Mesenchymal stem cell (in vitro differentiated cells and primary cell): Measurements from ENCODE around the gene FBN3.

Experiments used
- DNase-seq: peaks from one replicate; pipeline ENCODE4 v3.0.0-alpha.2; 2013
- H2AFZ ChIP-seq: one replicate; pipeline ENCODE4 v1.6.1; 2013; ENCODE audit warnings: low read depth, mild to moderate bottlenecking, control low read depth, inconsistent platforms, low read length, moderate library complexity
- H2AK5ac ChIP-seq: 2 replicates; pipeline ENCODE4 v1.6.1; 2013; ENCODE audit warnings: low read length, moderate library complexity, mild to moderate bottlenecking, inconsistent platforms; ENCODE audit not compliant: severe bottlenecking
- H2BK120ac ChIP-seq: one replicate; pipeline ENCODE4 v1.6.1; 2013; ENCODE audit warnings: low read depth, mild to moderate bottlenecking, inconsistent platforms, low read length, moderate library complexity
- H2BK12ac ChIP-seq, 2 experiments: one replicate each; pipeline ENCODE4 v1.6.1; 2013; ENCODE audit warnings: inconsistent platforms in 2 of 2, low read length in 2 of 2, mild to moderate bottlenecking in 2 of 2, moderate library complexity in 2 of 2, control low read depth in 1 of 2
- H2BK15ac ChIP-seq: one replicate; pipeline ENCODE4 v1.6.1; 2013; ENCODE audit warnings: mild to moderate bottlenecking, low read depth, inconsistent platforms; ENCODE audit not compliant: poor library complexity, severe bottlenecking
- H2BK5ac ChIP-seq: 2 replicates; pipeline ENCODE4 v1.6.1; 2013; ENCODE audit warnings: low read depth, mild to moderate bottlenecking, low read length, control low read depth, inconsistent platforms; ENCODE audit not compliant: poor library complexity, severe bottlenecking
- H3K14ac ChIP-seq, 2 experiments: one replicate each; pipeline ENCODE4 v1.6.1; 2013; ENCODE audit warnings: inconsistent platforms in 2 of 2, low read length in 2 of 2, control low read depth in 1 of 2, mild to moderate bottlenecking in 1 of 2, moderate library complexity in 1 of 2
- H3K18ac ChIP-seq, 2 experiments: one replicate each; pipeline ENCODE4 v1.6.1; 2013; ENCODE audit warnings: inconsistent platforms in 2 of 2, low read length in 2 of 2, control low read depth in 1 of 2, low read depth in 1 of 2, mild to moderate bottlenecking in 1 of 2
- H3K23ac ChIP-seq, 2 experiments: one replicate each; pipeline ENCODE4 v1.6.1; 2013; ENCODE audit warnings: inconsistent platforms in 2 of 2, low read length in 2 of 2, mild to moderate bottlenecking in 2 of 2, moderate library complexity in 2 of 2, control low read depth in 1 of 2
- H3K27ac ChIP-seq: 2 replicates; pipeline ENCODE4 v1.5.1; 2013; ENCODE audit warnings: mild to moderate bottlenecking, moderate library complexity, low read length, control low read depth, inconsistent platforms; ENCODE audit not compliant: poor library complexity, severe bottlenecking
- H3K27me3 ChIP-seq, 2 experiments: 2 replicates each; pipeline versions ENCODE4 v1.6.1 to v1.7.0; 2013; ENCODE audit warnings: low read length in 2 of 2, mild to moderate bottlenecking in 2 of 2, moderate library complexity in 2 of 2, control low read depth in 1 of 2, inconsistent platforms in 1 of 2; ENCODE audit not compliant: control insufficient read depth in 1 of 2, insufficient read depth in 1 of 2
- H3K36me3 ChIP-seq, 2 experiments: 2 replicates each; pipeline versions ENCODE4 v1.6.1 to v1.7.0; 2013; ENCODE audit warnings: low read length in 2 of 2, control low read depth in 1 of 2, inconsistent platforms in 1 of 2, low read depth in 1 of 2, mild to moderate bottlenecking in 1 of 2; ENCODE audit not compliant: insufficient read depth in 2 of 2, control insufficient read depth in 1 of 2
- H3K4ac ChIP-seq, 2 experiments: one replicate each; pipeline ENCODE4 v1.6.1; 2013; ENCODE audit warnings: inconsistent platforms in 2 of 2, low read length in 2 of 2, mild to moderate bottlenecking in 2 of 2, moderate library complexity in 2 of 2, control low read depth in 1 of 2, low read depth in 1 of 2
- H3K4me1 ChIP-seq: 2 replicates; pipeline ENCODE4 v1.6.1; 2013; ENCODE audit warnings: low read depth, low read length, control low read depth; ENCODE audit not compliant: control insufficient read depth, insufficient read depth
- H3K4me2 ChIP-seq: 2 replicates; pipeline ENCODE4 v1.6.1; 2013; ENCODE audit warnings: low read length, mild to moderate bottlenecking, inconsistent platforms; ENCODE audit not compliant: poor library complexity, severe bottlenecking
- H3K4me3 ChIP-seq, 2 experiments: 2 replicates each; pipeline versions ENCODE4 v1.5.1 to v1.7.0; 2013; ENCODE audit warnings: low read length in 2 of 2, mild to moderate bottlenecking in 2 of 2, control low read depth in 1 of 2, low read depth in 1 of 2; ENCODE audit not compliant: insufficient read depth in 1 of 2
- H3K79me1 ChIP-seq: replicated peaks from 2 replicates; pipeline ENCODE4 v1.6.1; 2013; ENCODE audit warnings: mild to moderate bottlenecking, control low read depth, low read length, inconsistent platforms; ENCODE audit not compliant: poor library complexity, severe bottlenecking
- H3K9ac ChIP-seq: 2 replicates; pipeline ENCODE4 v1.7.0; 2013; ENCODE audit warnings: mild to moderate bottlenecking, low read length, moderate library complexity
- H3K9me3 ChIP-seq: 2 replicates; pipeline ENCODE4 v1.7.0; 2013; ENCODE audit warnings: mild to moderate bottlenecking, low read length; ENCODE audit not compliant: control insufficient read depth
- H4K8ac ChIP-seq: one replicate; pipeline ENCODE4 v1.6.1; 2013; ENCODE audit warnings: inconsistent platforms, mild to moderate bottlenecking, low read length, moderate library complexity
- H4K91ac ChIP-seq: one replicate; pipeline ENCODE4 v1.6.1; 2013; ENCODE audit warnings: mild to moderate bottlenecking, low read length, inconsistent platforms
- WGBS: methylation state at CpG from one replicate; pipeline ENCODE4 v1.1.7; 2013; ENCODE audit warnings: mixed read lengths; 5-methylcytosine and 5-hydroxymethylcytosine counted together

The FBN3 gene

GRCh38 chr19:8148410-8149260 lies 757 bp downstream of the FBN3 start:
- H3K27me3 ChIP-seq: peaks cover 68 to 84% of the 10 kb centered on the region in 2 experiments
- no peak overlapping the region for H3K4ac ChIP-seq
- peaks cover 11% of the 10 kb centered on the region for H3K4me1 ChIP-seq
- no peak overlapping the region for H2BK12ac ChIP-seq
- no peak overlapping the region for H3K4me2 ChIP-seq
- no peak overlapping the region for H3K23ac ChIP-seq
- no peak overlapping the region for H2AFZ ChIP-seq
- 13% methylated on average over 20 of the region's 50 CpGs for WGBS
- H2BK5ac ChIP-seq: no peak overlapping the region
- no peak overlapping the region for H3K4me3 ChIP-seq
- H3K36me3 ChIP-seq: no peaks in the 10 kb centered on the region
- no peak overlapping the region for H3K27ac ChIP-seq
- H2AK5ac ChIP-seq: no peak overlapping the region
- H2BK15ac ChIP-seq: no peak overlapping the region
- no peak overlapping the region for H4K8ac ChIP-seq
- no peaks in the 10 kb centered on the region for H3K79me1 ChIP-seq
- H3K18ac ChIP-seq: no peak overlapping the region
- no peak for DNase-seq
- H2BK120ac ChIP-seq: no peak overlapping the region
- no peak overlapping the region for H3K9ac ChIP-seq
- H3K9me3 ChIP-seq: no peaks in the 10 kb centered on the region
- H4K91ac ChIP-seq: no peak overlapping the region
- no peak overlapping the region for H3K14ac ChIP-seq

GRCh38 chr19:8148088-8148409 lies 1.3 kb downstream of the FBN3 start:
- Histone ChIP-seq H2BK120ac (no peak overlapping the region), H3K14ac (peak overlapping the region in 1 of 2 experiments; percentile 35), H2BK12ac (no peak overlapping the region), H3K4ac (no peak overlapping the region), H2AK5ac (no peak overlapping the region), H3K9me3 (no peaks in the 10 kb centered on the region), H3K4me2 (no peak overlapping the region), H2BK15ac (no peak overlapping the region), H3K36me3 (no peaks in the 10 kb centered on the region), H3K23ac (no peak overlapping the region), H3K79me1 (no peaks in the 10 kb centered on the region), H4K8ac (no peak overlapping the region), H4K91ac (no peak overlapping the region), H3K27me3 (peaks cover 67 to 82% of the 10 kb centered on the region in 2 experiments), H3K9ac (no peak overlapping the region), H3K27ac (no peak overlapping the region), H2AFZ (no peak overlapping the region), H3K4me1 (peaks cover 11% of the 10 kb centered on the region), H3K4me3 (no peak overlapping the region), H2BK5ac (no peak overlapping the region), H3K18ac (no peak overlapping the region)
- WGBS: 78% methylated on average over 6 of the region's 6 CpGs
- no peak for DNase-seq

GRCh38 chr19:8147582-8147978 lies 1.8 kb downstream of the FBN3 start:
- no peak overlapping the region for H3K4ac ChIP-seq
- H2BK12ac ChIP-seq: no peak overlapping the region
- H2BK15ac ChIP-seq: no peak overlapping the region
- no peaks in the 10 kb centered on the region for H3K9me3 ChIP-seq
- H3K4me3 ChIP-seq: no peak overlapping the region
- H3K4me2 ChIP-seq: no peak overlapping the region
- peaks cover 63 to 80% of the 10 kb centered on the region in 2 experiments for H3K27me3 ChIP-seq
- WGBS: 60% methylated on average over 7 of the region's 7 CpGs
- no peak overlapping the region for H2BK120ac ChIP-seq
- no peak overlapping the region for H3K27ac ChIP-seq
- H3K36me3 ChIP-seq: no peaks in the 10 kb centered on the region
- H3K9ac ChIP-seq: no peak overlapping the region
- H2AK5ac ChIP-seq: no peak overlapping the region
- H4K91ac ChIP-seq: no peak overlapping the region
- peaks cover 11% of the 10 kb centered on the region for H3K4me1 ChIP-seq
- H3K18ac ChIP-seq: no peak overlapping the region
- H2AFZ ChIP-seq: no peak overlapping the region
- no peak overlapping the region for H3K14ac ChIP-seq
- H3K79me1 ChIP-seq: no peaks in the 10 kb centered on the region
- H2BK5ac ChIP-seq: no peak overlapping the region
- DNase-seq: no peak
- H4K8ac ChIP-seq: no peak overlapping the region
- no peak overlapping the region for H3K23ac ChIP-seq

GRCh38 chr19:8146877-8147581 lies 2.4 kb downstream of the FBN3 start:
- no peak overlapping the region for H2BK5ac ChIP-seq
- H2AK5ac ChIP-seq: no peak overlapping the region
- H3K4ac ChIP-seq: no peak overlapping the region
- H2BK15ac ChIP-seq: no peak overlapping the region
- H4K91ac ChIP-seq: no peak overlapping the region
- H2BK120ac ChIP-seq: no peak overlapping the region
- H3K23ac ChIP-seq: no peak overlapping the region
- H2BK12ac ChIP-seq: no peak overlapping the region
- H3K4me3 ChIP-seq: no peak overlapping the region
- H3K27ac ChIP-seq: no peak overlapping the region
- 84% methylated on average over 27 of the region's 27 CpGs for WGBS
- no peak overlapping the region for H2AFZ ChIP-seq
- DNase-seq: no peak
- peaks cover 11% of the 10 kb centered on the region for H3K4me1 ChIP-seq
- H3K36me3 ChIP-seq: no peaks in the 10 kb centered on the region
- H3K79me1 ChIP-seq: no peaks in the 10 kb centered on the region
- H3K18ac ChIP-seq: no peak overlapping the region
- peaks cover 62 to 84% of the 10 kb centered on the region in 2 experiments for H3K27me3 ChIP-seq
- H4K8ac ChIP-seq: no peak overlapping the region
- H3K9me3 ChIP-seq: no peaks in the 10 kb centered on the region
- no peak overlapping the region for H3K9ac ChIP-seq
- no peak overlapping the region for H3K4me2 ChIP-seq
- no peak overlapping the region for H3K14ac ChIP-seq
